Lower lobe of right lung (tissue), 2 donors: ENCODE measurements around the gene TMEM92. TPM values are rescaled to one million over a fixed set of nuclear protein-coding genes. Genes with fewer than 3 reads are reported as not detected.

Experiments used
- ATAC-seq, 2 donors: fragments of 200-7000 bp; cut with Tn5 transposase; one replicate each; pipeline ENCODE4 v1.9.1; 2020 to 2022; ENCODE audit warnings: mild to moderate bottlenecking in 2 of 2, moderate library complexity in 2 of 2
- DNase-seq: peaks from one replicate; pipeline ENCODE4 v3.0.0-alpha.2; 2020
- H3K27ac ChIP-seq: fragments of 200-600 bp; one replicate; pipeline ENCODE4 v1.8.0; 2022
- H3K27me3 ChIP-seq: fragments of 200-600 bp; one replicate; pipeline ENCODE4 v1.8.0; 2022; ENCODE audit warnings: low read depth
- H3K36me3 ChIP-seq: fragments of 200-600 bp; one replicate; pipeline ENCODE4 v1.8.0; 2022; ENCODE audit warnings: mild to moderate bottlenecking
- H3K4me1 ChIP-seq: fragments of 200-600 bp; one replicate; pipeline ENCODE4 v1.8.0; 2022
- H3K4me3 ChIP-seq: fragments of 200-600 bp; one replicate; pipeline ENCODE4 v1.8.0; 2022; ENCODE audit warnings: mild to moderate bottlenecking
- H3K9me3 ChIP-seq: fragments of 200-600 bp; one replicate; pipeline ENCODE4 v1.8.0; 2022
- intact Hi-C: fragments of 100-400 bp; cut with DNase I; formaldehyde crosslinking; loops from one replicate; pipeline ENCODE4 v1.11.0; 2022
- total RNA-seq: library from RNA; stranded (reverse); fragmentation: NEBNext Ultra II Directional; extraction: Animal tissue kit (Norgen Biotek cat#: 25700); gene quantifications from one replicate; pipeline ENCODE4 v1.2.1, GENCODE V29; 2021
- TF ChIP-seq, protein P1 (sequence below): fragments of 200-600 bp; IDR thresholded peaks from one replicate; pipeline ENCODE4 v1.8.0; 2022; ENCODE audit warnings: antibody characterized with exemption, mild to moderate bottlenecking
- donor health status: DM: no; HTN: yes; CAD: no; lungs with severe emphysema.

The TMEM92 gene
- total RNA-seq, 1 donor from 2014 or later = 9.2 TPM

DNA sequence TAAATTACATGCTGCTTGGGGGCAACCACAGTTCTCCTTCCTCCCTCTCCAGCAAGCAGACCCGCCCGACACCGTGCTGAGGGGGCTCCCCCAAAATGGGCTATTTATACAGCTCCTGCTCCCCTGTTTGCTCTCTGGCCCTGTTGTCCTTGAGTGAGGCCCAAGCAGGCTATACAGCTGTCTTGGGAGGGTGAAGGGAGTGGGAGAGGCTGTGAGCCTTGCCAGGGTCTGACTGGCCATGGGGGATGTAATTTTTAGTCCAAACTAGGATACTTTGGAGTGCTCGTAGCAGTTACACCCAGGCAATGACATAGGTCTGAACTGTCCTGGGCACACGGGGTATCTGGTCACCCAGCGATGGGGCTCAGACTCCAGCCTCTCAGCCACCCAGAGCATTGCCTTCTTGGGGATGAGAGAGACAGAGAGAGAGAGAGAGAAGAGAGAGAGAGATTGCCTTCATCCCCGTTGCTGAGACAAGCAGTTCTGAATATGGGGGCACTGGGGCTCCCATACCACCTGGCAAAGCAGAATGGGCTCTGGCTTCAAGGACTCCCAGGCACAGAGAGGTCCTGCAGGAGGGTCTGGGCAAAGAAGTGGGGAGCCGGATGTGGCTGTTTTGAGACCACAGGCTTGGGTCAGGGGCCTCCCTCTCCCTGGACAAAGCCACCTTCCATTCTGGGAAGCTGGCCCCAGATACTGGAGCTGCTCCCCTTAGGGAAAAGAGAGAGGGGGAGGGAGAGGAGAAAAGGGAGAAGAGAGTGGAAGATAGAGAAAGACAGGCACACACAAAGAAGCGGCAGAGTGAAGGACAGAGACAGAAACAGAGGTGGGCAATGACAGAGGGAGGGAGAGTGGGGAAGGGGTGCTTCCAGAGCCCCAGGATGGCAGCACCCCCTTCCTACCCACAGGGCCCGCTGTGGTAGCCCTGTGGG, 10.7 kb upstream of the TMEM92 start:
- H3K27ac ChIP-seq = no peak overlapping the region
- peaks cover 39% of the 10 kb centered on the region for H3K4me1 ChIP-seq
- DNase-seq (no peak), ATAC-seq (no peak)
- TF ChIP-seq, protein P1, sequence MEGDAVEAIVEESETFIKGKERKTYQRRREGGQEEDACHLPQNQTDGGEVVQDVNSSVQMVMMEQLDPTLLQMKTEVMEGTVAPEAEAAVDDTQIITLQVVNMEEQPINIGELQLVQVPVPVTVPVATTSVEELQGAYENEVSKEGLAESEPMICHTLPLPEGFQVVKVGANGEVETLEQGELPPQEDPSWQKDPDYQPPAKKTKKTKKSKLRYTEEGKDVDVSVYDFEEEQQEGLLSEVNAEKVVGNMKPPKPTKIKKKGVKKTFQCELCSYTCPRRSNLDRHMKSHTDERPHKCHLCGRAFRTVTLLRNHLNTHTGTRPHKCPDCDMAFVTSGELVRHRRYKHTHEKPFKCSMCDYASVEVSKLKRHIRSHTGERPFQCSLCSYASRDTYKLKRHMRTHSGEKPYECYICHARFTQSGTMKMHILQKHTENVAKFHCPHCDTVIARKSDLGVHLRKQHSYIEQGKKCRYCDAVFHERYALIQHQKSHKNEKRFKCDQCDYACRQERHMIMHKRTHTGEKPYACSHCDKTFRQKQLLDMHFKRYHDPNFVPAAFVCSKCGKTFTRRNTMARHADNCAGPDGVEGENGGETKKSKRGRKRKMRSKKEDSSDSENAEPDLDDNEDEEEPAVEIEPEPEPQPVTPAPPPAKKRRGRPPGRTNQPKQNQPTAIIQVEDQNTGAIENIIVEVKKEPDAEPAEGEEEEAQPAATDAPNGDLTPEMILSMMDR = no peak
- H3K4me3 ChIP-seq = no peak overlapping the region
- intact Hi-C loops = loop anchor here (10.0 kb wide), 1 partner anchor 59 kb away; the partner anchor contains the start of gene COL1A1
- no peaks in the 10 kb centered on the region for H3K27me3 ChIP-seq
- H3K36me3 ChIP-seq = no peaks in the 10 kb centered on the region
- H3K9me3 ChIP-seq = no peaks in the 10 kb centered on the region

DNA sequence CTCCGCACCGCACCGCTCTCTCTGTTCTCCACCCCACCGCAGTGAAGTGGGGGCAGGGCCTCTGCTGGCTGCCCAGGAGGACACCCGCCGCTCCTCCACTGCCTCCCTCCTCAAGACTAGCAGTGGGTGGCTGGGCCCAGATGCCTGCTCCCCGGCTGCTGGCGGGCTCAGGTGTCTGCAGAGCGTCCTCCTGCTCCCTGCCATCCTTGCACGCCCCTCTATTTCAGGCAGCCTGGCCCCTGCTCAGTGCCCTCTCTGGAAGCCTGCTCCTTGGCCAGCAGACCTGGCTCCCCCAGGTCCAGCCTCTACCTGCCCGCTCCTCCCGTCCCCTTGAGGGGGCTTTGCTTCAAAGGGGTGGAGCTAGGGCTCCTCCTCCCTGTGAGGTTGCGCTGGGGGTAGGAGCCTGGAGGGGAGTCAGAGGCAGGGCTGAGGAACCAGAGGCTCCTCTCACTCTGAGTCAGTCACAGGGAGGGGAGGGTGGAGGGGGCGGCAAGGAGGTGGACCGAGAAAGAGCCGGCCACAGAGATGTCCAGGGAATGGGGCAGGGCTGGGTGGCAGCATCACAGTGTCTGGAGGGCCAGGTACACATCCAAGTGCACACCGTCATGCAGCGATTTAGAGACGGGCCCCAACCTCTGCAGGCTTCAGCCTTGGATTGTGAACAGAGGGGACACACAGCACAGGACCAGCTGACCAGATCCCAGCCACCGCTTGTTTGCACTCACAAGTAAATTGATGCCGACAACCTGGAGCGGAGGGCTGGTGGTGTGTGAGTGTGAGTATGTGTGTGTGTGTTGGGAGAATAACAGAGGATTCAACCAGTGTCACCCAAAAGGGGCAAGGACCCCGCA, 9.8 kb upstream of the TMEM92 start:
- H3K4me1 ChIP-seq = peaks cover 40% of the 10 kb centered on the region
- H3K27ac ChIP-seq = no peak overlapping the region
- H3K36me3 ChIP-seq = no peaks in the 10 kb centered on the region
- no peak overlapping the region for H3K4me3 ChIP-seq
- no peak for DNase-seq
- intact Hi-C loops = loop anchor here (10.0 kb wide), 1 partner anchor 60 kb away; the partner anchor contains the start of gene COL1A1
- H3K27me3 ChIP-seq = no peaks in the 10 kb centered on the region
- TF ChIP-seq, protein P1 = no peak
- no peaks in the 10 kb centered on the region for H3K9me3 ChIP-seq
- peak in 1 of 2 donors; percentile 31 for ATAC-seq

DNA sequence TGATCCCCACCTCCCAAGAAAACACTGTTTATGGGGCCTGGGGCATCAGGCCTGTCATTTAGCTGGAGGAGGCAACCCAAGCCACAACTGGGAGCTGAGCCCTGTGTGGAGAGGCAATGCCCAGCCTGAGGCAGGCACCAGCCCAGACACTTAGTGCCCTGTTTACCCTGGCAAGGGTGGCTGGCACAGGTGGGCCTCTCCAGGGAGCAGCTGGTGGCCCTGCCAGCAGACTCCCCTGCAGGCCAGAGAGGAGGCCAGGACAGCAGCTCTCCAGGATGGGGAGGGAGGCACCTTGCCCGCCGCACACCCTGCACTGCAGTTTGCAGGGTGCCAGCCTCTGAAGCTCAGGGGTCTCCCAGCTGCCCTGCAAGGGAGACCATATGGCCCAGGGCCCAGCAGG, 9.1 kb upstream of the TMEM92 start:
- Histone ChIP-seq H3K36me3 (no peaks in the 10 kb centered on the region), H3K4me1 (peaks cover 45% of the 10 kb centered on the region), H3K4me3 (no peak overlapping the region), H3K27me3 (no peaks in the 10 kb centered on the region), H3K27ac (no peak overlapping the region), H3K9me3 (no peaks in the 10 kb centered on the region)
- intact Hi-C loops = loop anchor here (10.0 kb wide), 1 partner anchor 60 kb away; the partner anchor contains the start of gene COL1A1
- ATAC-seq (peak; percentile 52 to 64), DNase-seq (peak; percentile 61)
- TF ChIP-seq, protein P1 = no peak

DNA sequence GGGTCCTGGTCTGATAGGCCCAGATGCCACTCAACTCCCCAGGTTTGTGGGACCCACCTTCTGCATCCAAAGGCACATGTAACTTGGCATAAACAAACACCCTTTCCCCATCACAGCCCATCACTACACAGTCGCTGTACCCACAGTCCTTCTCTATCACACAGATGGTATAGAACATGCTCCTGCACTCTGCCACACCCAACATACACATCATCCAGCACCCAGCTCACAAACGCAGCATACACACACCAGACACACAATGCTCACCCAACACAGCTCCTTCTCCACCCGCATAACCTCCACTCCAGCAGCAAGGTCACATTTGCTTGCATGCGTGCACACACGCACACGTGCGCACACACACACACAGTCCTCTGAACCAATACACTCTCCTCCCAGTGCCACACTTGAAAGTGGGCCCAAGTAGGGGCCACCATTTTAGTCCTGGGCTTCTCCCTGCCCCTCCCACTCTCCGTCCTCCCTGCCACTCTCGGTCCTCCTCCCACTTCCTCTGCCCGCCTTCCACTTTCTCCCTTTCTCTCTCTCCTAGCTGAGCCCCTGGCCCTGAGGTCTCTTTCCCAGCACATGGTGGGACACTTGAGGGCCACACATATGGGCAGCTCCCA, 8.5 kb upstream of the TMEM92 start:
- no peaks in the 10 kb centered on the region for H3K9me3 ChIP-seq
- intact Hi-C loops = loop anchor here (10.0 kb wide), 1 partner anchor 61 kb away; the partner anchor contains the start of gene COL1A1
- peaks cover 51% of the 10 kb centered on the region for H3K4me1 ChIP-seq
- H3K27ac ChIP-seq = no peak overlapping the region
- no peaks in the 10 kb centered on the region for H3K27me3 ChIP-seq
- H3K36me3 ChIP-seq = no peaks in the 10 kb centered on the region
- no peak for ATAC-seq
- TF ChIP-seq, protein P1 = no peak
- no peak overlapping the region for H3K4me3 ChIP-seq
- no peak for DNase-seq
